Left colon (tissue), 2 donors: Measurements from ENCODE around the gene CACNA2D2. TPM values are rescaled to one million over a fixed set of nuclear protein-coding genes. Genes with fewer than 3 reads are reported as not detected.

Experiments used
- ATAC-seq: fragments of 200-7000 bp; cut with Tn5 transposase; one replicate; pipeline ENCODE4 v1.9.1; 2020; ENCODE audit warnings: mild to moderate bottlenecking, moderate library complexity
- DNase-seq, 2 donors: peaks; one replicate each; pipeline ENCODE4 v3.0.0-alpha.2; 2020
- intact Hi-C, 2 donors: fragments of 100-400 bp; cut with DNase I in 1 of 2; cut with micrococcal nuclease in 1 of 2; formaldehyde crosslinking; loops; one replicate each; pipeline versions ENCODE4 v1.11.2 to v1.14.0; 2022; cut with DNase I, micrococcal nuclease
- total RNA-seq, 2 donors: library from RNA; stranded (reverse); fragmentation: NEBNext Ultra II Directional; extraction: Animal tissue kit (Norgen Biotek cat#: 25700); gene quantifications; one replicate each; pipeline ENCODE4 v1.2.1, GENCODE V29; 2021
- donor health status: DM: no; HTN: no; CAD: no.
- donor health status: DM: yes; HTN: yes; CAD: no.

The CACNA2D2 gene
- total RNA-seq, 2 donors from 2014 or later, result 1.9 to 3.2 TPM

DNA sequence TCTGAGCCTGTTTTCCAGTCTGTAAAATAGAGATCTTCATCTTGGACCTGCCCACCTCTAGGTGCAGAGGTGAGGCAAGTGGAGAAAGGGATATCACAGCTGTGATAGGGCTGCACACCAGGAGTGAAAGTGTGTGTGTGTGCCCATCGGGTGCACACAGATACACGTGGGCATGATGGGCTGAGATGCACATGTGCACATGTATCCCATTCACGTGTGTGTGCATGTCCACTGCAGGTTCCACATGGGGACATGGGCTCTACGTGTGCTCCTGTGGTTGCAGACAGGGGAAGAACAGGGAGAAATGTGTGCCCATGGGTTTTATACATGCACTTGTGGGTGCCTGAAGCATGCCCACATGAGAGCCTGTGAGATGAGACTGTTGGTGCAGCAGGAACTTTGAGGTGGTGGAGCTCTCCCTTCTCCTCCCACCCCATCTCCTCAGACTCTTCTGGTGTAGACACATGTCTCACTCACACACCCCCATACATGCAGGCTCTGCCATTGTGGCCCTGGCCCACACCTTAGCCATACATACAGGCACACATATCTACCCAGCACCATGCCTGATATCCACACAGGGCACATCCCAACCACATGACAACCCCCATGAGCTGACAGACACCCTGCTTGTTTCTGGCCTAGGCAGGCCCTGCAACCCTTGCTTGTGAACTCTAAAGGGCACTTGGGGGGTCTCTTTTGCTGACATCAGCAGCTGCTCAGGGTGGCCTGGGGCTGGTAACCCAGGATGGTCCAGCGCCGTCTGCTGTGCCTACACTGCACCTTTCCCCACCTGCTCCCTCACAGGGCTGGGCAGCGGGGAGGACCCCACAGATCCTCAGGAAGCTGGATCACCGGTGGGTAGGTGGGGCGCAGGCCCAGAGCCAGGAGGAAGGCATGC lies 86.4 kb downstream of the CACNA2D2 start:
- intact Hi-C loops, result no loop called here
- no peak for ATAC-seq

DNA sequence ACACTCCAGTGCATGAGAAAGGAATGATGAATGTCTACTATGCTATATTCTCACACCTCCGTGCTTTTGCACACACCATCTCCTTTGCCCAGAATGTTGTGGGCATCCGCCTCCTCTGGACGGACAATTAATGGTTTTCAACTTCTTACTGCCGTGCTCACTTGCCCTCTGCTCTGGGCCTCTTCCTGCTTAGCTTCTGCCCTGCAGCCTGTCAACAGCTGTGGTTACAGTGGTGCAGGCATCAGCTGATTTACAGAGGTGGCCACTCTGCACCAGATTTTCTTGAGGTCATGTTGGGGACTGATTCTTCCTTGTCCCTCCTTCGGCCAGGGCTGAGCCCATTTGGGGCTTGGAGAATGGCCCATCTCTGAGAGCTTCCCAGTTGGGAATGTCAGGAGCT lies 87.6 kb downstream of the CACNA2D2 start:
- intact Hi-C loops, result no loop called here
- no peak for DNase-seq
- no peak for ATAC-seq

More for the DNA sequence above, 86.4 kb downstream of the CACNA2D2 start:
- no peak for DNase-seq

DNA sequence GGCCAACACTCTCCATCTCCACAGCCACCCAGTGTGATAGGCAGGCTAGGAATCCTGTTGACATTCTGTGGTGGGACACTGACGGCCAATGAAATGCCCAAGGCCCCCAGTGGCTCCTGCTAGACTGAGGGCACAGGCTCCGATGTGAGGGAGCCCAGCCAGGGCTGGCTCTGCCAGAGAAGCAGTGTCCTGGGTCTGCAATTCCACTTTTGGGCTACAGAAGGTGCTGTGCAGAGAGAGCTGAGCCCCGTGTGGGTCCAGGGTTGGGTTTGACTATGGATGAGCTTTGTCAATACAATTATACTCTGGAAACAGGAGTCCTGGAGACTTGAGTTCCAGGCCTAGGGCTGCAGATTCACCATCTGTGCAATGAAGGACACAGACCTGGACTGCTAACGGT lies 88.4 kb downstream of the CACNA2D2 start:
- intact Hi-C loops, result no loop called here
- DNase-seq, result no peak
- ATAC-seq, result no peak

- intact Hi-C loops, result no loop called here
- ATAC-seq (no peak), DNase-seq (no peak)
These were observed 88.8 kb downstream of the CACNA2D2 start for GRCh38 chr3:50414616-50415015.

- DNase-seq (no peak), ATAC-seq (no peak)
- intact Hi-C loops, result no loop called here
These were observed 91.1 kb downstream of the CACNA2D2 start for GRCh38 chr3:50412231-50412754.

- intact Hi-C loops, result no loop called here
- ATAC-seq (no peak), DNase-seq (no peak)
These were observed 92.2 kb downstream of the CACNA2D2 start for GRCh38 chr3:50411229-50411628.

GRCh38 chr3:50410608-50411139 lies 92.8 kb downstream of the CACNA2D2 start:
- no peak for DNase-seq
- no peak for ATAC-seq

GRCh38 chr3:50410185-50410584 lies 93.2 kb downstream of the CACNA2D2 start:
- intact Hi-C loops, result no loop called here
- ATAC-seq (no peak), DNase-seq (no peak)

More at GRCh38 chr3:50410608-50411139, 92.8 kb downstream of the CACNA2D2 start:
- intact Hi-C loops, result no loop called here

GRCh38 chr3:50408443-50408944 lies 94.9 kb downstream of the CACNA2D2 start:
- no peak for DNase-seq
- intact Hi-C loops, result no loop called here
- ATAC-seq, result no peak

DNA sequence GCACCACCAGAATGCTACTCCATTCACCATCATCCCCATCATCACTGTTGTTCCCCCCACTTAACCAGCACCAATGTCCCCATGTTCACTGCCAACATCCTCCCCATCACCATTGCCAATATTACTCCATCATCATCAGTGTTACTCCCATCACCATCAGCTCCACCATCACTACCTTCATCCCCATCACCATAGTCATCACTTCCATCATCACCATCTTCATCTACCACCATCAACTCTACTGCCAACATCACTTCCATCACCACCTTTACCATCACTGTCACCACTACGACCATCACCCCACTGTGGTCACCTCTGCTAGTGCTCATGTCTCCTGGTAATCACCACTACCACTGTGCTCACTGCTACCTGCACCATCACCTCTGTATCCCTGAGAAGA lies 96.9 kb downstream of the CACNA2D2 start:
- no peak for DNase-seq
- intact Hi-C loops, result no loop called here
- ATAC-seq, result no peak

- no peak for ATAC-seq
- peak in 1 of 2 donors; percentile 19 for DNase-seq
- intact Hi-C loops, result no loop called here
These were observed 98.2 kb downstream of the CACNA2D2 start for GRCh38 chr3:50405249-50405648.

- ATAC-seq (peak; percentile 77), DNase-seq (peak in 1 of 2 donors; percentile 38)
- intact Hi-C loops, result no loop called here
These were observed 101.3 kb downstream of the CACNA2D2 start for GRCh38 chr3:50401978-50402595.

GRCh38 chr3:50396502-50396901 lies 106.9 kb downstream of the CACNA2D2 start:
- ATAC-seq (no peak), DNase-seq (no peak)
- intact Hi-C loops, result no loop called here

DNA sequence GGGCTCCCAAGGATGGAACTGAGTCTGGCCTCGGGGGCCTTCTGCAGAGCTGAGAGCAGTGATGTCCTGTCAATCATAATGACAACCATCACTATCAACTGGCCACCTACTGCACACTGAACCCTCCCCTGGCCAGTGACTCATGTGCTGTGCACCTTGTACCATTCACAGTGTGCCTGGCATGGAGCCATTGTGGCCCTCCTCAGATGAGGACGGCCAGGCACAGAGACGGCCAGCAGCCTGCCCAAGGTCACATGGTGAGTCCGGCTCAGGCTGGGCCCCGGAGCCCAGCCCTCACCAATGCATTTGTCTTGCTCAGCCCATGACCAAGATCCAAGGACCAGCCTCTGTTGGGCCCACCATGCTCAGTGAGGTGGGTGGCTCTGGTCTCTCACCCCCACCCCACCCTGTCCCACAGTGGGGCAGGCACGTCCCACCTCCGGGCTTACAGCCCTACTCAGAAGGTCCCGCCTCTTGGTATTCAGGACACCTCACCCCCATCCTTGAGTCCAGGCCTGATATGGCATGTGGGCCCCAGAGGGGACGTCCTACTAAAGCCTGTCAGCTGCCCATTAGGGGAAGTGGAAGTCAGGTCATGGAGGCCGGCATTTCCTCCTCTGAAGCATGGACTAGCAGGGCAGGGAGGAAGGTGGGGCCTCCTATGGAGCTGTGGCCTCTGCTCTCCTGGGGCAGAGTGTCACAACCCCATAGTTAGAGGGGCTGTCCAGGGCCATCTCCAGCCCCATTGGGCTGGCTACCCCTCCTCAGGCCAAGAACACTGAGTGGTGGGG lies 108.2 kb downstream of the CACNA2D2 start:
- intact Hi-C loops, result no loop called here
- ATAC-seq (no peak), DNase-seq (no peak)

DNA sequence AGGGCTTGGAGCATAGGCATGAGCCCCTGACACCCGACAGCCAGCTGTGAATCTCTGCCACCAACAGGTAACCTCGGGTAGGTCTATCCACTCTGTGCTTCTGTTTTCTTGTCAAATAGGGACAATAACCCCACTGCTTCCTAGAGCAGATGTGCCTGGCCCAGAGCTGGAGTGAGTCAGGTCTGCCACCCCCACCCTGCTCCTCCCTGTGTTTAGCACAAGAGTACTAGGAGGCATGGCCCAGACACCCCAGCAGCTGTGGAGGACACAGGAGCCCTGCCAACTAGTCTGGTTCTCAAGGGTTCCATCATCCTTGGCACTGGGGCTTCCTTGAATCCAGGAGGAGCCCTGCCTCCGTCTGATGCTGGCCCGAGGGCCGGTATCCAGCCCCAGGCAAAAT lies 110.4 kb downstream of the CACNA2D2 start:
- ATAC-seq (no peak), DNase-seq (no peak)
- intact Hi-C loops, result no loop called here

DNA sequence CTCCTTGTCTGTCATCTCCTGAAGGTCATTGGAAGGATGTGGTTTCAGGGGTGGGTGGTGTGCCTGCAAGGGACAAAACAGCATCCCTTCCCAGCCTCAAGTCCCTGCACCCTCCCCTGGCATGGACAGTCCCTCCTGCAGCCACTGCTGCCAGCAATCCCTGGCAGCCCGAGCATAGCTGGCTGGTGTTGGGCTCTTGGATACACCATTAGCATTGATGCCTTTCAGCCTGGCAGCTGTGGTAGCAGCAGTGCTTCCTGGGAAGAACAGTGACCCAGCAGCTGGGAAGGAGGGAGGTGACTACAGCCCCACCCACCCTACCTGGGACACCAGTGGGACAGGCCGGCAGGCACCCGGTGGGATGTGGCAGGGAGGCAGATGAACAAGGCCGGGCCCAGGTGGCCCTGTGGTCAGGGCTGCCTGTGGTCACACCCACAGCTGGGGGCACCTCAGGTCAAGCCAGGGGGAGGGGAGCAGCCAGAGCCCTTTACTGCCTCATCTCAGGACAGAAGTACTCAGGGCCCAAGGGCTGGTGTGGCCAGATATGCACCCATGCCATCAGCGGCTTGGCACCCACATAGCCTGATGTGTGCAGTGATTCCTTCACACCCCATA lies 111.2 kb downstream of the CACNA2D2 start:
- intact Hi-C loops, result no loop called here
- no peak for DNase-seq

DNA sequence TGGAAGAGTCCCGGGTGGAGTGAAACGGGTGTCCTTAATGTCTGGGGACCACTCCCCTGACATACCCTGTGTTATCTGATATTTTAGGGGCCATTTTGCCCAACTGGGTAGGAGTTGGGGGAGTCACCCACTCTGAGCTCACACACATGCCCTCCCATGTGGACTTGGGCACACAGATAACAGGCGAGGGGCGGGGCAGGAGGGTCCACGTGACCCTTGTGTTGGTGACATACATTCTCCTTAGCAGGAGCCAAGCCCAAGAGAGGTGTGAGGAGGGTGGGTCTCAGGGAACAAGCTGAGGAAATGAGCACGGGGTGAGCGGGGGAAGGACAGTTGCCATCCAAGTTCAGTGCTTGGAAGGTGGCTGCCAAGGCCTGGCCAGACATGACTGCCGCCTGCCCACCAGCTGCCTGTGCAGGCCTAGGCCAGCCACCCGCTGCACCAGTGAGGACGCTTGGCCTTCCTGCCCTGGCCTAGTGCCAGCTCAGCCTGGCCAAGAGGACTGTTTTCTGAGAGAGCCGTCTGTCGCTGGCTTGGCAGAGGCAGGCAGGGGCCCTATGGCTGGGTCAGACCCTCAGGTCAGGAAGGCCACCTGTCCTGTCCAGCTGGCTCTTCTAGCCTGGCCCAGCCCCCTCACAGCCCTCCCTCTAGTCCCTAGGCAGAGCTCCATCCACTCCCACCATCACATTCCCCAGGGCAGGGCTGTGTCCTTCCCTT lies 112.8 kb downstream of the CACNA2D2 start:
- intact Hi-C loops, result no loop called here
- DNase-seq, result peak; percentile 38 to 56
- ATAC-seq, result peak; percentile 83

More for the DNA sequence above, 111.2 kb downstream of the CACNA2D2 start:
- no peak for ATAC-seq

- no peak for DNase-seq
- ATAC-seq, result no peak
- intact Hi-C loops, result no loop called here
These were observed 114.0 kb downstream of the CACNA2D2 start for GRCh38 chr3:50389414-50389767.
